Keratinocyte (primary cell): ENCODE measurements around the gene FRMPD4.

ENCODE experiments used
- CTCF ChIP-seq, 3 experiments: IDR thresholded peaks in 1 of 3; conservative IDR thresholded peaks in 1 of 3; optimal IDR thresholded peaks in 1 of 3; 2 replicates in 2 of 3; 3 replicates in 1 of 3; pipeline versions ENCODE3 to v1.5.1; 2011; ENCODE audit warnings: low read length in 3 of 3, mild to moderate bottlenecking in 3 of 3, moderate library complexity in 2 of 3, control low read depth in 1 of 3, inconsistent platforms in 1 of 3; ENCODE audit not compliant: insufficient read depth in 2 of 3; ENCODE audit errors: extremely low read depth in 1 of 3
- EZH2 ChIP-seq: IDR thresholded peaks from one replicate; pipeline ENCODE4 v1.6.1; 2012; ENCODE audit warnings: inconsistent platforms, mild to moderate bottlenecking, low read length, moderate library complexity

GRCh38 chrX:12383196-12383595, 244.9 kb downstream of the FRMPD4 start:
- no peak for TF ChIP-seq EZH2
- peak; percentile 24 to 58 (median 48) for TF ChIP-seq CTCF (optimal IDR thresholded peaks at IDR 0.05 in 1 of 3, IDR thresholded peaks at IDR 0.05 in 1 of 3, conservative IDR thresholded peaks at IDR 0.05 in 1 of 3; ENCODE audit: extremely low read depth in 1 of 3, insufficient read depth in 2 of 3, low read length in 3 of 3)
